Measurements from ENCODE around the gene UQCR10. TPM values are rescaled to one million over a fixed set of nuclear protein-coding genes. Genes with fewer than 3 reads are reported as not detected.

Gene UQCR10
- total and polyA plus RNA-seq, 9 of the 15 experiments (the other 6 are each of a cell fraction or from before 2014, with no cell fraction given): 128 to 903 (median 163) TPM

- no peak overlapping the region for H3K4me2 ChIP-seq (ENCODE audit: insufficient read depth, low read length)
- POLR2A ChIA-PET: no interaction called here
- CTCF ChIA-PET (ENCODE audit: low intra/inter-chr PET ratio): no interaction called here
- FAIRE-seq (no peak), ATAC-seq (no peak), DNase-seq (ENCODE audit: extremely low read depth in 1 of 4, low spot score in 3 of 4) (no peak)
- peaks cover 4% of the 10 kb centered on the region for H3K9me1 ChIP-seq (ENCODE audit: control insufficient read depth, insufficient read depth, low read length)
- H3K9ac ChIP-seq (ENCODE audit: insufficient read depth in 1 of 2, low read depth in 2 of 2, low read length in 2 of 2): peak overlapping the region in 1 of 2 experiments; percentile 17; a peak in 2 of 4 replicates
- H3K79me2 ChIP-seq (ENCODE audit: control insufficient read depth, insufficient read depth, low read length): no peaks in the 10 kb centered on the region
- BruUV-seq (replicated peaks): no TSS peak
- no peak overlapping the region for H3K4me3 ChIP-seq
- no peaks in the 10 kb centered on the region for H3K36me3 ChIP-seq (ENCODE audit: control insufficient read depth, insufficient read depth, low read length)
- H4K20me1 ChIP-seq (replicated peaks; ENCODE audit: control insufficient read depth, insufficient read depth, low read length): 0 out of 2 replicates have a peak, but pooled peaks cover 6% of the 10 kb centered on the region
- intact Hi-C loops (cut with micrococcal nuclease): no loop called here
- TF ChIP-seq MEF2D (tag; conservative IDR thresholded peaks at IDR 0.05; ENCODE audit: low read depth) (no peak), THAP7 (CRISPR knock-in tag; IDR thresholded peaks at IDR 0.05) (no peak), ZKSCAN3 (CRISPR knock-in tag; IDR thresholded peaks at IDR 0.05) (no peak), NR4A1 (CRISPR knock-in tag; IDR thresholded peaks at IDR 0.05) (no peak), NR4A1 (tag; IDR thresholded peaks at IDR 0.05) (no peak), IRF9 (tag; IDR thresholded peaks at IDR 0.05) (no peak), E4F1 (CRISPR knock-in tag; IDR thresholded peaks at IDR 0.05; ENCODE audit: borderline replicate concordance) (no peak), DACH1 (IDR thresholded peaks at IDR 0.05; ENCODE audit: partially characterized antibody) (no peak), HNRNPH1 (optimal IDR thresholded peaks at IDR 0.05; ENCODE audit: low read depth, low read length) (no peak), TCF7L2 (IDR thresholded peaks at IDR 0.05; ENCODE audit: low read depth, low read length) (no peak), ZNF124 (CRISPR knock-in tag; IDR thresholded peaks at IDR 0.05) (no peak), HEY1 (CRISPR knock-in tag; IDR thresholded peaks at IDR 0.05; ENCODE audit: borderline replicate concordance) (no peak)
- H3K4me1 ChIP-seq (replicated peaks in 1 of 2; ENCODE audit: control insufficient read depth in 2 of 2, insufficient read depth in 2 of 2, low read length in 2 of 2): peaks cover 14 to 57% of the 10 kb centered on the region in 2 experiments; a peak in 4 of 5 replicates
- H3K27me3 ChIP-seq (ENCODE audit: control insufficient read depth in 2 of 2, insufficient read depth in 2 of 2, low read length in 2 of 2): peaks cover 0 to 9% of the 10 kb centered on the region in 2 experiments; a peak in 2 of 5 replicates
- H2AFZ ChIP-seq (ENCODE audit: low read depth, low read length): no peak overlapping the region
- H3K9me3 ChIP-seq (replicated peaks; ENCODE audit: control insufficient read depth, insufficient read depth, low read depth, low read length): no peaks in the 10 kb centered on the region
- no peak overlapping the region for H3K27ac ChIP-seq (ENCODE audit: extremely low read depth, low read depth, low read length)
- WGBS (ENCODE audit: insufficient coverage, low coverage, missing lambda C conversion rate): 42% methylated on average over 7 of the region's 10 CpGs
- in situ Hi-C loops (cut with MboI): no loop called here
These were observed 43.4 kb upstream of the UQCR10 start for GRCh38 chr22:29723766-29724165.
